GM18951 (cell line): Measurements from ENCODE around the gene KIF2B.
"Not testable (repeated sequence)": the region's sequence is repeated elsewhere in the genome, so short reads cannot be mapped to it uniquely, and the experiment has no call there.

Experiments
- POLR2A ChIP-seq: IDR thresholded peaks from 4 replicates; pipeline ENCODE4 v1.6.1; 2011; ENCODE audit warnings: mild to moderate bottlenecking; ENCODE audit not compliant: insufficient read length, insufficient read depth; ENCODE audit errors: extremely low read depth
- in situ Hi-C: fragments of 300-500 bp; cut with MboI; formaldehyde crosslinking; loops from one replicate; pipeline ENCODE4 v1.12.0; 2022; ENCODE audit warnings: low sequenced_read_pairs, mixed read lengths, inconsistent platforms; ENCODE audit not compliant: unreplicated experiment

Gene KIF2B

DNA sequence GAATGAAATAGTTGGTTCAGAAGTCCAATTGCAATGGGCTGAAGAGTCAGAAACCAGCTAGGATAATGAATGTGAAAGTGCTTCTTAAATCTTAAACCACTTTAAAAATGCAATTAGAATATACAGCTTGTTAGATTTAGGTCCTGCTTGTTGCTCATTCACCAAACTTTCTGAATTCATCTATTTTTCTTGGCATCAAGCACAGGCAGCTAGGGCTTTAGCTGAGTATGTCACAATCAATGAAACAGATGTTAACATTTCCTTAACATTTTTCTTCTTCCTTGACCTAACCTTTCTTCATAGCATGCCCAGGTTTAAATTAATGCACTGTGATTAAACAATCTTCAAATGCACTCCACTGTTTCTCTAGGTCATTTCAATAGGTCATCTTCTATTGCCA lies 14.4 kb downstream of the KIF2B start:
- in situ Hi-C loops: no loop called here
- no peak for TF ChIP-seq POLR2A

DNA sequence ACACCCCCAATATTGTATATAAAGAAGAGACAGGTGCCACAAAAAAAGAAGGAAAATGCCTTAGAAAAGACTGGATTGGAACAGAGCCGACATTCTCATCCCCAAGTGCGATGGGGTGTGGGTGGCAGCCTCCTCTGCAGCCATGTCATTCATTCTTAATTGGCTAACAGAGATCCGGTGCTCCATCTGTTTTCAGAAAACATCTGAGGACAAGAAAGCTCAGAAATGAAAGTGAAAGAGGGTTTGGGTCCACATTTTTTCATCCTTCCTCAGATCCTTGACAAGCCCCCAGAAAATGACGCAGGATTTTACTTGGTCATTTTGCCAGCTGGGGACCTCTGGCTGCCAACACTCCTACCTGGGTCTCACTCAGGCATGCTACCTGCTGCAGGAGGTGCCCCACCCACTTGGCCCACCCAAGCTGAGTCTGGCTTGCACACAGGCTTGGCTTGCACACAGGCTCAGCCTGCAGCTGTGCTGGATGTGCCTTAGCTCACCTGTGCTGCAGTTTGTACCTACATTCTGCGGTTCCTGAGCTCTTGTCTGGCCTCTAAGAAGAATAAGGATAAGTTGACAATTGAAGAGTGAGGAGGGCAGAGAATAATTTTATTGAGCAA lies 21.9 kb downstream of the KIF2B start:
- no peak for TF ChIP-seq POLR2A
- in situ Hi-C loops: no loop called here

DNA sequence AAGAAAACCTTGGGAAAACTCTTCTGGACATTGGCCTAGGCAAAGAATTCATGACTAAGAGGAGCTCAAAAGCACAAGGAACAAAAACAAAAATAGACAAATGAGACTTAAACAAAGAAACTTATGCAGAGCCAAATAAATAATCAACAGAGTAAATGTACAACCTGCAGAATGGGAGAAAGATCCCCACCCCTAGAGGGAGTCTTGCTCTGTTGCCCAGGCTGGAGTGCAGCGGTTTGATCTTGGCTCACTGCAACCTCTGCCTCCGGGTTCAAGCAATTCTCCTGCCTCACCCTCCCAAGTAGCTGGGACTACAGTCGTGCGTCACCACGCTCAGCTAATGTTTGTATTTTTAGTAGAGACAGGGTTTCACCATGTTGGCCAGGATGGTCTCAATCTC lies 48.4 kb downstream of the KIF2B start:
- in situ Hi-C loops: not testable (repeated sequence)
